IgD-negative memory B cell (primary cell): Measurements from ENCODE around the gene FBL. TPM values are rescaled to one million over a fixed set of nuclear protein-coding genes. Genes with fewer than 3 reads are reported as not detected.
"Not testable (repeated sequence)": the region's sequence is repeated elsewhere in the genome, so short reads cannot be mapped to it uniquely, and the experiment has no call there.

ENCODE experiments used
- H3K27ac Mint-ChIP-seq, 3 donors: one replicate each; pipeline ENCODE4 v1.8.0; 2020 to 2022; ENCODE audit warnings: mild to moderate bottlenecking in 3 of 3, mixed read lengths in 3 of 3, moderate library complexity in 1 of 3
- H3K27me3 Mint-ChIP-seq: one replicate; pipeline ENCODE4 v1.8.0; 2021; ENCODE audit warnings: mixed read lengths
- H3K36me3 Mint-ChIP-seq: one replicate; pipeline ENCODE4 v1.8.0; 2020; ENCODE audit warnings: mild to moderate bottlenecking, mixed read lengths
- H3K4me1 Mint-ChIP-seq, 3 donors: one replicate each; pipeline ENCODE4 v1.8.0; 2020 to 2022; ENCODE audit warnings: mixed read lengths in 3 of 3, mild to moderate bottlenecking in 1 of 3
- H3K4me3 Mint-ChIP-seq, 4 donors: one replicate each; pipeline ENCODE4 v1.8.0; 2020 to 2022; ENCODE audit warnings: mild to moderate bottlenecking in 4 of 4, mixed read lengths in 4 of 4, moderate library complexity in 3 of 4
- H3K9me3 Mint-ChIP-seq, 3 donors: one replicate each; pipeline ENCODE4 v1.8.0; 2020 to 2021; ENCODE audit warnings: mixed read lengths in 3 of 3, mild to moderate bottlenecking in 1 of 3
- polyA plus RNA-seq: library from polyadenylated mRNA; unstranded; fragments of 300-500 nt; fragmentation: Illumina TruSeq; gene quantifications from one replicate; pipeline ENCODE4 v1.2.3, GENCODE V29; 2021

The FBL gene
- polyA plus RNA-seq, 1 donor from 2014 or later = 183 TPM

GRCh38 chr19:39810424-39810823 is 35.8 kb downstream of the FBL start:
- H3K4me3 Mint-ChIP-seq = no peak overlapping the region
- no peaks in the 10 kb centered on the region for H3K4me1 Mint-ChIP-seq
- H3K27me3 Mint-ChIP-seq = peaks cover 2% of the 10 kb centered on the region
- H3K9me3 Mint-ChIP-seq = no peaks in the 10 kb centered on the region
- peaks cover 4% of the 10 kb centered on the region for H3K36me3 Mint-ChIP-seq
- no peak overlapping the region for H3K27ac Mint-ChIP-seq

GRCh38 chr19:39809368-39809767 is 36.8 kb downstream of the FBL start:
- H3K36me3 Mint-ChIP-seq = peaks cover 4% of the 10 kb centered on the region
- H3K9me3 Mint-ChIP-seq = no peaks in the 10 kb centered on the region
- no peak overlapping the region for H3K27ac Mint-ChIP-seq
- H3K4me3 Mint-ChIP-seq = no peak overlapping the region
- peaks cover 7% of the 10 kb centered on the region for H3K27me3 Mint-ChIP-seq
- no peaks in the 10 kb centered on the region for H3K4me1 Mint-ChIP-seq

GRCh38 chr19:39808688-39809087 is 37.5 kb downstream of the FBL start:
- H3K4me3 Mint-ChIP-seq, H3K4me1 Mint-ChIP-seq, H3K9me3 Mint-ChIP-seq, H3K36me3 Mint-ChIP-seq, H3K27ac Mint-ChIP-seq: not testable (repeated sequence)
- H3K27me3 Mint-ChIP-seq = peaks cover 11% of the 10 kb centered on the region

GRCh38 chr19:39807846-39808364 is 38.3 kb downstream of the FBL start:
- Mint-ChIP-seq H3K27me3 (peaks cover 11% of the 10 kb centered on the region), H3K27ac (no peak overlapping the region), H3K36me3 (peaks cover 4% of the 10 kb centered on the region)

GRCh38 chr19:39805104-39805503 is 41.1 kb downstream of the FBL start:
- Mint-ChIP-seq H3K27me3 (peaks cover 11% of the 10 kb centered on the region), H3K9me3 (no peaks in the 10 kb centered on the region), H3K4me1 (no peaks in the 10 kb centered on the region), H3K4me3 (no peak overlapping the region), H3K27ac (no peak overlapping the region), H3K36me3 (peaks cover 1% of the 10 kb centered on the region)

More at GRCh38 chr19:39807846-39808364, 38.3 kb downstream of the FBL start:
- Mint-ChIP-seq H3K4me3 (no peak overlapping the region), H3K4me1 (no peaks in the 10 kb centered on the region), H3K9me3 (no peaks in the 10 kb centered on the region)

- Mint-ChIP-seq H3K27me3 (peaks cover 11% of the 10 kb centered on the region), H3K27ac (no peak overlapping the region), H3K4me3 (no peak overlapping the region), H3K9me3 (no peaks in the 10 kb centered on the region), H3K4me1 (no peaks in the 10 kb centered on the region), H3K36me3 (peaks cover 1% of the 10 kb centered on the region)
These were observed 43.2 kb downstream of the FBL start for GRCh38 chr19:39802958-39803357.

- H3K27ac Mint-ChIP-seq = no peak overlapping the region
- no peaks in the 10 kb centered on the region for H3K36me3 Mint-ChIP-seq
- no peaks in the 10 kb centered on the region for H3K27me3 Mint-ChIP-seq
- no peak overlapping the region for H3K4me3 Mint-ChIP-seq
- peaks cover 0 to 7% (median 7%) of the 10 kb centered on the region in 3 donors for H3K4me1 Mint-ChIP-seq
- no peaks in the 10 kb centered on the region for H3K9me3 Mint-ChIP-seq
These were observed 49.1 kb downstream of the FBL start for GRCh38 chr19:39797083-39797482.

GRCh38 chr19:39796000-39796498 is 50.1 kb downstream of the FBL start:
- no peaks in the 10 kb centered on the region for H3K27me3 Mint-ChIP-seq
- H3K27ac Mint-ChIP-seq = no peak overlapping the region
- H3K36me3 Mint-ChIP-seq = no peaks in the 10 kb centered on the region

GRCh38 chr19:39795001-39795400 is 51.2 kb downstream of the FBL start:
- Mint-ChIP-seq H3K9me3 (no peaks in the 10 kb centered on the region), H3K27me3 (no peaks in the 10 kb centered on the region), H3K4me3 (peak overlapping the region in 1 of 4 donors; percentile 52), H3K36me3 (no peaks in the 10 kb centered on the region), H3K4me1 (peaks cover 0 to 7% (median 7%) of the 10 kb centered on the region in 3 donors), H3K27ac (no peak overlapping the region)

More at GRCh38 chr19:39796000-39796498, 50.1 kb downstream of the FBL start:
- H3K4me3 Mint-ChIP-seq = no peak overlapping the region
- peaks cover 0 to 7% (median 7%) of the 10 kb centered on the region in 3 donors for H3K4me1 Mint-ChIP-seq
- H3K9me3 Mint-ChIP-seq = no peaks in the 10 kb centered on the region

GRCh38 chr19:39792999-39793546 is 53.1 kb downstream of the FBL start:
- Mint-ChIP-seq H3K27ac (no peak overlapping the region), H3K9me3 (peaks cover 0 to 8% (median 7%) of the 10 kb centered on the region in 3 donors), H3K4me3 (peak overlapping the region; percentile 54 to 93 (median 81)), H3K4me1 (peaks cover 0 to 7% (median 7%) of the 10 kb centered on the region in 3 donors), H3K36me3 (no peaks in the 10 kb centered on the region), H3K27me3 (peaks cover 2% of the 10 kb centered on the region)

GRCh38 chr19:39788244-39788643 is 57.9 kb downstream of the FBL start:
- Mint-ChIP-seq H3K36me3 (no peaks in the 10 kb centered on the region), H3K27ac (no peak overlapping the region), H3K4me1 (peaks cover 0 to 4% (median 3%) of the 10 kb centered on the region in 3 donors), H3K9me3 (peaks cover 0 to 13% (median 8%) of the 10 kb centered on the region in 3 donors), H3K27me3 (peaks cover 19% of the 10 kb centered on the region), H3K4me3 (no peak overlapping the region)

Other genes starting within 250 kb of the FBL start
- gene LGALS13, start 243.9 kb downstream of the FBL start, polyA plus RNA-seq = not detected
- not detected for gene LGALS16, start 190.5 kb downstream of the FBL start, polyA plus RNA-seq
- gene LGALS14, start 141.9 kb downstream of the FBL start, polyA plus RNA-seq = not detected
- gene CLC, start 108.3 kb downstream of the FBL start, polyA plus RNA-seq = not detected
- gene LEUTX, start 67.5 kb downstream of the FBL start, polyA plus RNA-seq = not detected
- gene DYRK1B, start 12.2 kb downstream of the FBL start, polyA plus RNA-seq = 16.9 TPM
- gene FCGBP, start 88.3 kb upstream of the FBL start, polyA plus RNA-seq = 0.25 TPM
- gene PSMC4, start 124.8 kb upstream of the FBL start, polyA plus RNA-seq = 98.9 TPM
- gene ZNF546, start 150.7 kb upstream of the FBL start, polyA plus RNA-seq = 3.6 TPM
- gene ZNF780B, start 209.9 kb upstream of the FBL start, polyA plus RNA-seq = 10.8 TPM
- 9.6 TPM for gene ZNF780A, start 244.6 kb upstream of the FBL start, polyA plus RNA-seq